D341Med (cell line): Measurements from ENCODE around the gene COQ4.
A peak's percentile ranks its signal among the peaks of the same experiment; 100 is the strongest.

Source experiments
- DNase-seq: peaks from one replicate; pipeline ENCODE4 v3.0.0; 2012; ENCODE audit warnings: low spot score

The COQ4 gene

GRCh38 chr9:128372784-128373183 is 50.1 kb downstream of the COQ4 start:
- no peak for DNase-seq

DNA sequence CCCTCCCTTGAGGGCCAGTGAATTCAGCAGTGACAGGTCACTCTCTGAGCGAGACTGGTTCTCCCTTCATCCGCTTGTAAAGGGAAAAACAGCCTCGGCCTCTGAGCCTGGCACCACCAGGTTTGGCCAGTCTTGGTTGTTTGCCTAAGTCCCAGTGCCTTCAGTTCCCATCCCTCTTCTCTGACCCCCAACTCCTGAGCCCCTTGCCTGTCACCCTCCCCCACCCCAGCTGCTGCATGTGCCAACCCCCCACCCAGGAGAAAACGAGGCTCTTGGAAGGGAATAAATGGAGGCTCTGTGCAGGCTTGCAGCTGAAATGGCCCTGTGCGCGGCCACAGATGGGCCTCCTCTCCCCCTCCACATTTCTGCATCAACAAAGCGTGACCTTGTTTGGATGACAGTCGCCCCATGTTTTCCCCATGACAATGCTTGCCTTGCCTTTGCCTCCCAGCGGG is 51.6 kb downstream of the COQ4 start:
- no peak for DNase-seq

DNA sequence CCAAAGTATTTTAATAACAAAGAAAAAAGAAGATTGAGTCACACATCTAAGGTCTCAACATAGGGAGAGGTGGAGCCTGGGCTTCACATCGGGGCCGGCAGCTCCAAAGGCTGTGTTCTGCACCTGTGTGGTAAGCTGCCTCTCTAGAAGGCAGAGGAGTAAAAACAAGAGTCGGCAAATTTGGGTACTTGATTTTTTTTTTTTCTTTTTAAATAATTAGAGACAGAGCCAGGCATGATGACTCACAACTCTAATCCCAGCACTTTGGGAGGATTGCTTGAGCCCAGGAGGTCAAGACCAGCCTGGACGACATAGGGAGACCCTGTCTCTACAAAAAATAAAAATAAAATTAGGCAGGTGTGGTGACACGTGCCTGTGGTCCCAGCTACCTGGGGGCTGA is 53.2 kb downstream of the COQ4 start:
- DNase-seq: no peak

GRCh38 chr9:128382261-128382660 is 59.6 kb downstream of the COQ4 start:
- no peak for DNase-seq

DNA sequence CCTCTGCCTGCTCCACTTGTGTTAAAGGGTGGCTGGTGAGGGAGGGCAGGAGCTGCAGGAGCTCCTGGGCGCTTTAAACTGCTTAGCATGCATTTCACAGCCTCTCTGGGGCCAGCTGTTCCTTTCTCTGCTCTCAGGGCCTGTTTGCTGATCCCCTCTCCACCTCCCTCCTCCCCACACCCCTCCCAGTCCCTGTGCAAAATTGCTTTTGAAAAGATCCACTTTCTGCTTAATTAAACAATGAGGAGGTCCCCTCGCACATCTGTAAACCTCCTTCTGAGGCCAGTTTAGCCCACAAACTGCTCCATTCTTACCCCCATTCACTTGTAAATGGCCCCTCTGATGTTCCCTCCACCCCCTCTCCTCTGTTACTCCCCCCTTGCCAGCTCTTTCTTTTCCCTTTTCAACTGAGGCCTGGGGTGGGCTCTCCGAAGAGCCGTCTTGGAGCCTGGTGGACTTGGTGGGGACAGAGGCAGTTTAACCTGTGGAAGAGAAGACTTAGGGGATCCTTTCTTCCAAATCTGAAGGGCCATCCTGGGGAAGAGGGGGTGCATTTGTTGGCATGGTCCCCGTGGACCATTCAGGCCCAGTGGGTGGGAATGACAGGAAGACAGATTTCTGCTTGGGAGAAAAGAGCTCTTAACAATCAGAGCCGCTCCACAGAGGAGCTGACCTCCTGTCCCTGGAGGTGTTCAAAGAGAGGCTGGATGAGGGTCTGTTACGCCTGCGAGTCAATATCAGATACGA is 60.5 kb downstream of the COQ4 start:
- peak; percentile 75 for DNase-seq
